HG03378 (cell line): ENCODE measurements around the gene GPD2.
A peak's percentile ranks its signal among the peaks of the same experiment; 100 is the strongest.

Experiments used
- ATAC-seq: cut with Tn5 transposase; IDR thresholded peaks from one replicate; pipeline ENCODE4 v1.9.1; 2021; ENCODE audit warnings: mild to moderate bottlenecking, moderate library complexity; ENCODE audit not compliant: unreplicated experiment

Gene GPD2

GRCh38 chr2:156435396-156435717 lies 822 bp upstream of the GPD2 start:
- no peak for ATAC-seq

- peak; percentile 53 for ATAC-seq
Measured at GRCh38 chr2:156436497-156437085, 412 bp downstream of the GPD2 start.

- peak; percentile 16 for ATAC-seq
Measured at GRCh38 chr2:156437272-156437930, 1.2 kb downstream of the GPD2 start.

- no peak for ATAC-seq
Measured at GRCh38 chr2:156437931-156438410, 1.8 kb downstream of the GPD2 start.

GRCh38 chr2:156443089-156443488 lies 6.9 kb downstream of the GPD2 start:
- no peak for ATAC-seq

- ATAC-seq, result no peak
Measured at GRCh38 chr2:156445296-156446220, 9.4 kb downstream of the GPD2 start.

- no peak for ATAC-seq
Measured at GRCh38 chr2:156447761-156448160, 11.6 kb downstream of the GPD2 start.

- no peak for ATAC-seq
Measured at GRCh38 chr2:156448766-156449165, 12.6 kb downstream of the GPD2 start.

GRCh38 chr2:156452971-156453370 lies 16.8 kb downstream of the GPD2 start:
- ATAC-seq, result no peak

- peak; percentile 57 for ATAC-seq
Measured at GRCh38 chr2:156455361-156455975, 19.3 kb downstream of the GPD2 start.

GRCh38 chr2:156456616-156457015 lies 20.4 kb downstream of the GPD2 start:
- peak; percentile 84 for ATAC-seq

GRCh38 chr2:156457523-156458517 lies 21.6 kb downstream of the GPD2 start:
- ATAC-seq, result no peak

- ATAC-seq, result no peak
Measured at GRCh38 chr2:156459720-156460119, 23.5 kb downstream of the GPD2 start.

GRCh38 chr2:156464106-156464505 lies 27.9 kb downstream of the GPD2 start:
- no peak for ATAC-seq

- ATAC-seq, result no peak
Measured at GRCh38 chr2:156465573-156465972, 29.4 kb downstream of the GPD2 start.

GRCh38 chr2:156466739-156467405 lies 30.7 kb downstream of the GPD2 start:
- no peak for ATAC-seq

- ATAC-seq, result no peak
Measured at GRCh38 chr2:156470975-156471583, 34.9 kb downstream of the GPD2 start.

- ATAC-seq, result no peak
Measured at GRCh38 chr2:156471762-156472161, 35.6 kb downstream of the GPD2 start.

GRCh38 chr2:156472686-156473085 lies 36.5 kb downstream of the GPD2 start:
- peak; percentile 44 for ATAC-seq
